Thoracic aorta (tissue), 2 donors: ENCODE results near the gene KDM5B. TPM values are rescaled to one million over a fixed set of nuclear protein-coding genes. Genes with fewer than 3 reads are reported as not detected.
"Not testable (repeated sequence)": the region's sequence is repeated elsewhere in the genome, so short reads cannot be mapped to it uniquely, and the experiment has no call there.

ENCODE experiments used
- ATAC-seq: fragments of 150-250 bp; one replicate; pipeline ENCODE4 v1.8.0; 2017; ENCODE audit warnings: low read depth; ENCODE audit not compliant: insufficient number of reproducible peaks, low FRiP score
- DNase-seq: peaks from one replicate; pipeline ENCODE4 v3.0.0-alpha.2; 2020; ENCODE audit warnings: low spot score
- H3K27ac ChIP-seq, 2 donors: fragments of 200-600 bp; sonication (generic); 1 replicate in 1 of 2; 2 replicates in 1 of 2; pipeline ENCODE4 v1.5.1; 2016; ENCODE audit warnings: mild to moderate bottlenecking in 2 of 2, moderate library complexity in 2 of 2
- H3K27me3 ChIP-seq: fragments of 200-600 bp; sonication (generic); replicated peaks from 2 replicates; pipeline ENCODE4 v1.6.0; 2016; ENCODE audit warnings: mild to moderate bottlenecking; ENCODE audit not compliant: insufficient read depth
- H3K36me3 ChIP-seq: fragments of 200-600 bp; sonication (generic); one replicate; pipeline ENCODE4 v1.5.1; 2016
- H3K4me1 ChIP-seq, 2 donors: fragments of 200-600 bp; sonication (generic); 1 replicate in 1 of 2; 2 replicates in 1 of 2; pipeline versions ENCODE4 v1.5.1 to v1.6.0; 2016; ENCODE audit warnings: low read depth in 2 of 2, mild to moderate bottlenecking in 1 of 2; ENCODE audit not compliant: control insufficient read depth in 1 of 2
- H3K4me3 ChIP-seq: fragments of 200-600 bp; sonication (generic); 2 replicates; pipeline ENCODE4 v1.5.1; 2016; ENCODE audit warnings: mild to moderate bottlenecking
- H3K9me3 ChIP-seq: fragments of 200-600 bp; sonication (generic); 2 replicates; pipeline ENCODE4 v1.5.1; 2016
- CTCF ChIP-seq: fragments of 200-600 bp; sonication (generic); IDR thresholded peaks from one replicate; pipeline ENCODE4 v1.5.1; 2019; ENCODE audit warnings: antibody characterized with exemption
- total RNA-seq, 2 donors: library from RNA; depleted of rRNA; stranded (reverse); fragments of >200 nt; gene quantifications; one replicate each; pipeline versions ENCODE4 v1.1.0 to v1.2.3, GENCODE V29; 2016

The KDM5B gene
- total RNA-seq, 2 donors from 2014 or later: 32.0 to 42.0 TPM

GRCh38 chr1:202725526-202725925 lies 82.7 kb downstream of the KDM5B start:
- Histone ChIP-seq H3K4me1 (no peaks in the 10 kb centered on the region), H3K27ac (no peak overlapping the region), H3K36me3 (peaks cover 34% of the 10 kb centered on the region), H3K4me3 (no peak overlapping the region), H3K27me3 (no peaks in the 10 kb centered on the region), H3K9me3 (no peaks in the 10 kb centered on the region)
- TF ChIP-seq CTCF: no peak
- DNase-seq: no peak
- ATAC-seq: no peak

DNA sequence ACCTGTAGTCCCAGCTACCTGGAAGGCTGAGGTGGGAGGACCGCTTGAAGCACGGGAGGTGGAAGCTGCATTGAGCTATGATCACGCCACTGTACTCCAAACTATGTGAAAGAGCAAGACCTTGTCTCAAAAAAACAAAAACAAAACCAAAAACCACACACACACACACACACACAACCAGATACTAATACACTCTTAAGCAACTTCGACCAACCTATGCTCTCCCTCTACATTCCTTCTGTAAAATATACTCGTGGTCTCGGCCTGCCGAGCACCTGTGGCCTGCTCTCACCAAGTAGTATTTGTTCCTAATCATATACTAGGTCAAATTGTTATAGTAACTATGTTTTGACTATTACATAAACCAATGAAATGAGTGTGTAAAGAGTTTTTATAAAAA lies 84.5 kb downstream of the KDM5B start:
- no peak overlapping the region for H3K27ac ChIP-seq
- no peaks in the 10 kb centered on the region for H3K4me1 ChIP-seq
- H3K27me3 ChIP-seq: no peaks in the 10 kb centered on the region
- ATAC-seq (no peak), DNase-seq (no peak)
- TF ChIP-seq CTCF: no peak
- H3K4me3 ChIP-seq: no peak overlapping the region
- H3K36me3 ChIP-seq: peaks cover 15% of the 10 kb centered on the region
- H3K9me3 ChIP-seq: no peaks in the 10 kb centered on the region

- H3K9me3 ChIP-seq, H3K4me1 ChIP-seq, H3K27me3 ChIP-seq, H3K27ac ChIP-seq, ATAC-seq, DNase-seq, H3K4me3 ChIP-seq: not testable (repeated sequence)
- H3K36me3 ChIP-seq: peaks cover 11% of the 10 kb centered on the region
These were observed 85.2 kb downstream of the KDM5B start for GRCh38 chr1:202723046-202723445.

DNA sequence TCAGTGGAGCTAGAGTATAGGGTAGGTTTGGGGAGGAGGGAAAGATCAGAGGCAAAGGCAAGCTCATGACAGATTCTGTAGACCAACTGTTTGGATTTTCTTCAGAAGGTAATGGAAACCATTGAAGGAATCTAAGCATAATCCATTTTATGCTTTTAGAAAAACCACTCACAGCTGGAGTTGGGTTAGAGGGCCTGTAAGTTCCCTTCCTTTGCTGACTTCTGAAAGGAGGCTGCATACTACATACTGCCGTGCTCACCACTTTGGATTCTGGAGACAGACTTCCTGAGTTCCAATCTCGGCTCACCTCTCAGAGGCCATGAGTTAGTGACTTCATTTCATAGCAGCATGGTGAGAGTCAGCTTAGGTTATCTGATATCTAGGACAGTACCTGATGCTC lies 91.6 kb downstream of the KDM5B start:
- no peak for DNase-seq
- Histone ChIP-seq H3K4me1 (no peaks in the 10 kb centered on the region), H3K4me3 (no peak overlapping the region), H3K9me3 (no peaks in the 10 kb centered on the region), H3K36me3 (no peaks in the 10 kb centered on the region), H3K27me3 (no peaks in the 10 kb centered on the region), H3K27ac (no peak overlapping the region)
- no peak for TF ChIP-seq CTCF
- ATAC-seq: no peak

DNA sequence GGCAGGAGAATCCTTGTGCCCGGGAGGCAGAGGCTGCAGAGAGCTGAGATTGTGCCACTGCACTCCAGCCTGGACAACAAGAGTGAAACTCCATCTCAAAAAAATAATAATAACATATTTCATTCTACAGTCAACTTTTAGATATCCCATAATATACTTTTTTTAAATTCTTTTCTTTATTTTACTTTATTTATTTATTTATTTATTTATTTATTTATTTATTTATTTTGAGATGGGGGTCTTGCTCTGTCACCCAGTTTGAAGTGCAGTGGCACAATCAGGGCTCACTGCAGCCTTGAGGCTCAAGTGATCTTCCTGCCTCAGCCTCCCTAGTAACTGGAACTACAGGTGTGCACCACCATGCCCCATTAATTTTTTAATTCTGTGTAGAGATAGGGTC lies 94.0 kb downstream of the KDM5B start:
- H3K4me3 ChIP-seq, H3K27ac ChIP-seq, H3K9me3 ChIP-seq, ATAC-seq, DNase-seq, H3K36me3 ChIP-seq: not testable (repeated sequence)
- Histone ChIP-seq H3K4me1 (peaks cover 11 to 17% of the 10 kb centered on the region in 2 donors), H3K27me3 (peaks cover 11% of the 10 kb centered on the region)

DNA sequence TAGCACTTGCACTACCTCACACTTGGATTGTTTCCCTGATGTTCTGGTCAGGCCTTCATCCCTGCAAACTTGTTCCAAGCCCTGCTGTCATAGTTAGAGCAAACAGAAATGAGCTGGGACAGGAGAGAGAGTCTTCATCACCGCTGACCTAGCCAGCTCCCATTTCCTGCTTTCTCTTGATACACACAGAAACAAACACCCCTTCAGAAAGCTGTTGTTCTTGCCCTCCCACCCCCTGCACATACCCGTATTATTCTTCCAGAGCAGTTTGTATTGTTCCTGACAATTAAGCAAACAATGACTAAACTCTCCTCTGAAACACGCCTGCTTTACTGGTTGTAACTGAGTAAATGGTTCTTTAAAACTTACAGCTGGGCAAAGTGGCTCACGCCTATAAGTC lies 95.1 kb downstream of the KDM5B start:
- peaks cover 19% of the 10 kb centered on the region for H3K27me3 ChIP-seq
- H3K27ac ChIP-seq: no peak overlapping the region
- TF ChIP-seq CTCF: no peak
- ATAC-seq (no peak), DNase-seq (no peak)
- H3K36me3 ChIP-seq: no peaks in the 10 kb centered on the region
- H3K4me1 ChIP-seq: peaks cover 12 to 20% of the 10 kb centered on the region in 2 donors
- H3K4me3 ChIP-seq: no peak overlapping the region
- H3K9me3 ChIP-seq: no peaks in the 10 kb centered on the region
